GM12864 (cell line): ENCODE measurements around the gene CLN6.
"Not testable (repeated sequence)": the region's sequence is repeated elsewhere in the genome, so short reads cannot be mapped to it uniquely, and the experiment has no call there.

Experiments
- DNase-seq: peaks from one replicate; pipeline ENCODE4 v3.0.0-alpha.2; 2011; ENCODE audit warnings: low read depth
- H3K4me3 ChIP-seq: 2 replicates; pipeline ENCODE4 v1.5.1; 2011; ENCODE audit warnings: mild to moderate bottlenecking, low read depth, low read length, control low read depth
- CTCF ChIP-seq: IDR thresholded peaks from 2 replicates; pipeline ENCODE4 v1.5.1; 2011; ENCODE audit warnings: low read depth, mild to moderate bottlenecking, moderate library complexity, low read length, control low read depth, inconsistent platforms; ENCODE audit errors: missing control alignments

CLN6 gene

DNA sequence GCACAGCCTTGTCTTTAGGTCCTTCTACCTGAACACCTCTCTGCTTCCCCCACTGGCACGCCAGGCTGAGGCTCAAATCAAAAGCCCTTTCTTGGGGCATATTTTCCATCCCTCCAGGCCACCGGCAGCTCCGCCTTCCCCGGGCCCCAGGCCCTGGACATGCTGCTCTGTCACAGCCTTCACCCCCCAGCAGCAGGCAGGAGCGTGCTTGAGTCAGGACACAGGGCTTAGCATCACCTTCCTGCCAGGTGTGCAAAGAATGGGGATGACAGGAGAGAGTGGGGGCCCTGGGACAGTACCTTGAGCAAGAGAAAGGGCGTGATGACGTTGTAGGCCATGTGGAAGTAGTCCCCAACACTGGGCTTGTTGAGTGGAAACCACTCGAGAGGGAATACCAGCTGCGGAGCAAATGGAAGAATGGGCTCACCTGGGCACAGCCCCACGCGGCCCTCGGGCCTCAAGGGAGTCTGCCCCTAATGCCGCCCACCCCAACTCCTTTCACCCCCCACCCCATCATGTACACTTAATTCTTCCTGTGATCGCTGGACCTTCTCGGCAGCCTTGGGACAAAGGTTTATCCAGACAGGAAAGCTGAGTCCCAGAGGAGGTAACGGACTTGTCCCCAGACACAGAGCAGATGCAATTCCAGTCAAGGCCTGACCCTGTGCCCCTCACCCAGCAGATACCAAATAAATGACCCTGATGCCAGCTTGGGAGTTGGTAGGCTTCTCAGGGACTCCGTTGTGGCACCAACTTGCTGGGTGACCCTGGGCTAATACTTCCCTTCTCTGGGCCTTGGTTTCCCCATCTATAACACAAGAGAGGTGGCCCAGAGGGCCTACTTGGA, 15.3 kb downstream of the CLN6 start:
- H3K4me3 ChIP-seq: no peak overlapping the region
- no peak for DNase-seq
- no peak for TF ChIP-seq CTCF

DNA sequence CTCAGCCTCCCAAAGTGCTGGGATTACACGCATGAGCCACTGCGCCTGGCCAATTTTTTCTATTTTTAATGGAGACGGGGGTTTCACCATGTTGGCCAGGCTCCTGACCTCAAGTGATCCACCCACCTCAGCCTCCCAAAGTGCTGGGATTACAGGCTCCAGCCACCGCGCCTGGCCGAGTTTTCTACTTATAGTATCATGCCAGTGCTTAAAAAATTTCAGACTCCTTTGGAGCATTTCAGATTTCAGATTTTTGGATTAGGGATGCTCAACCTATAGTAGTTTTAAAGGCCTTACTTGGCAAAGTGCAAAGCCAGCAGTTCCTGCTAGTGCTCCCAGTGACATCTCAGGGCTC, 16.1 kb downstream of the CLN6 start:
- not testable (repeated sequence) for H3K4me3 ChIP-seq

GRCh38 chr15:68211656-68212320, 17.7 kb downstream of the CLN6 start:
- no peak for DNase-seq
- no peak for TF ChIP-seq CTCF
- no peak overlapping the region for H3K4me3 ChIP-seq

More for the DNA sequence above, 16.1 kb downstream of the CLN6 start:
- DNase-seq: not testable (repeated sequence)

- no peak for DNase-seq
- TF ChIP-seq CTCF: peak; percentile 83
- H3K4me3 ChIP-seq: no peak overlapping the region
Measured at GRCh38 chr15:68210821-68211655, 18.5 kb downstream of the CLN6 start.

DNA sequence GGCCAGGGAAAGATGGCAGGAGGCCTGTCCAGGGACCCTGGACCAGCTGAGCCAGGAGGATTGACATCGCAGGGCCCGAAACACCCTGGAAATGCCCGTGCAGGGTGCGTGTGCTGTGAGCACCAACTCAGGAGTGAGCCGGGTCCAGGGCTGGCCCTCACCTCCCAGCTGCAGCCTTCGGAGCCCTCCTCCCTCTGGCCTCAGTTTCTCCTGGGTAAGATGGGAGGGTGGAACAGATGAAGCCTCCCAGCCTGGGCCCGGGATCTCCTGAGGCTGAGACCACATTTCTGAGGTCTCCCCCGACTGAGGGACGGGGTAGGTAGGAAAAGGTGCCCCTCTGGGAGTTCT, 19.1 kb downstream of the CLN6 start:
- TF ChIP-seq CTCF: no peak
- DNase-seq: no peak
- H3K4me3 ChIP-seq: no peak overlapping the region

- H3K4me3 ChIP-seq: peak overlapping the region; percentile 56
- TF ChIP-seq CTCF: no peak
- DNase-seq: peak; percentile 64
Measured at GRCh38 chr15:68209735-68210408, 19.7 kb downstream of the CLN6 start.

- peak overlapping the region; percentile 56 for H3K4me3 ChIP-seq
- DNase-seq: no peak
- no peak for TF ChIP-seq CTCF
Measured at GRCh38 chr15:68209272-68209671, 20.3 kb downstream of the CLN6 start.
